NCI-H2171 treated with DMSO at 0.1 percent for 48 hours (cell line): ENCODE results near the gene TMPRSS4.
"Not testable (repeated sequence)": the region's sequence is repeated elsewhere in the genome, so short reads cannot be mapped to it uniquely, and the experiment has no call there.

Experiments used
- DNase-seq: peaks from one replicate; lab custom pipeline; 2025; lab: John Stamatoyannopoulos, UW

TMPRSS4 gene

DNA sequence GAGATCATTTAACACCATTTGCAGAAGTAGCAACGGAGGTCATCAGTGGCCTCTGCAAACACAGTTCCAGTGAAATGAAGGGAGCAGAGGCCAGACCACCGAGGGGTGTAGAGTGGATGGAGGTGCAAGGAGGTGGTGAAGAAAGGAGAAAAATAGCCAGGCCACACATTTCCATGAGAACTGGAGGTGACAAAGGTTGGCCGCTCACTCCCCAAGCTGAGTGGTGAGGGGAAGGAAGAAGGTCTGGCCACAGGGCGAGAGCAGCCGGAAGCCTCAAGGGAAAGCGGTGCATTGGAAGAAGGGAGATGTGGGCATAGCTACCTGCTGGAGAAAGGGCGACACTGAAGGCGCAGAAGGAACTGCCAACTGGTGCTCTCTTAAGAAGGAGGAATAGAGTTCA lies 20.1 kb upstream of the TMPRSS4 start:
- DNase-seq: no peak

DNA sequence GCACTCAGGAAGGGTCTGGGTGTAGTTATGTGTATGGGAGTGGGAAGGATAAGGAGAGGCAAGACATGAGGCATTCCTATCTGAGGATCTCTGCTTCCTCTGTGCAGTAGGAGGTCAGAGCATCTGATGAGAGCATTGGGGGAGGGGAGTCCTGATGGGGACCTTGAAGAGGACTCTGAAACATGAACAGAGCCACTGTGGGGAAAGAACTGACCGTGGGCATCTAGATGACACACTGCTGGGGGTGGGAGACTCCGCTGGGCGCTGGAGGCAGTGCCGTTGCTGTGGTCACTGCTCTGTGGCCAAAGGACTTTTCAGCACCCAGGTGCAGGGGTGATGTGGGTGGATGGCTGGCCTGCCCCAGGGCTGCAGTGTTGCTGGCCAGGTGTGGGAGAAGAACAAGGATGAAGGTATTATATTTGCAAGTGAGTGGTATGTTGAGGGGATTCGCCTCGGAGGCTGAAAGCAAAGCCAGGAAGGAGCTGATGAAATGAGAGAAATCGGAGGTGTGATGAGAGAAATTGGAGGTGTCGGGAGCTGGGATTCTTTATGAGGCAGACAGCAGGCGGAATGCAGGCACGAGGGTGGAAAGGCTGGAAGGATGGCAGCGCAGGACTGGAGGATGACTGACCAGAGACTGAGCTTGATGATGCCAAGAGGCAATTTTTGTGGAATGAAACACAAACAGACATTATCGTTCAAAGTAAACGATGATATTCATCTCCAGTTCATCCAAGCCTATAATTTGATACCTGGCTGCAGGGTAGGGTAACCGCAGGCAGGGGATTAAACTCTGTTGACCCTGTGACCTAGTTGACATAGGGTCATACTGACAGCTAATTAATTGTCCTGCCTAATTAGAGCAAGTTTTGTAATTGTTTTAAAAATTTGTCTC lies 19.4 kb upstream of the TMPRSS4 start:
- DNase-seq: no peak

DNA sequence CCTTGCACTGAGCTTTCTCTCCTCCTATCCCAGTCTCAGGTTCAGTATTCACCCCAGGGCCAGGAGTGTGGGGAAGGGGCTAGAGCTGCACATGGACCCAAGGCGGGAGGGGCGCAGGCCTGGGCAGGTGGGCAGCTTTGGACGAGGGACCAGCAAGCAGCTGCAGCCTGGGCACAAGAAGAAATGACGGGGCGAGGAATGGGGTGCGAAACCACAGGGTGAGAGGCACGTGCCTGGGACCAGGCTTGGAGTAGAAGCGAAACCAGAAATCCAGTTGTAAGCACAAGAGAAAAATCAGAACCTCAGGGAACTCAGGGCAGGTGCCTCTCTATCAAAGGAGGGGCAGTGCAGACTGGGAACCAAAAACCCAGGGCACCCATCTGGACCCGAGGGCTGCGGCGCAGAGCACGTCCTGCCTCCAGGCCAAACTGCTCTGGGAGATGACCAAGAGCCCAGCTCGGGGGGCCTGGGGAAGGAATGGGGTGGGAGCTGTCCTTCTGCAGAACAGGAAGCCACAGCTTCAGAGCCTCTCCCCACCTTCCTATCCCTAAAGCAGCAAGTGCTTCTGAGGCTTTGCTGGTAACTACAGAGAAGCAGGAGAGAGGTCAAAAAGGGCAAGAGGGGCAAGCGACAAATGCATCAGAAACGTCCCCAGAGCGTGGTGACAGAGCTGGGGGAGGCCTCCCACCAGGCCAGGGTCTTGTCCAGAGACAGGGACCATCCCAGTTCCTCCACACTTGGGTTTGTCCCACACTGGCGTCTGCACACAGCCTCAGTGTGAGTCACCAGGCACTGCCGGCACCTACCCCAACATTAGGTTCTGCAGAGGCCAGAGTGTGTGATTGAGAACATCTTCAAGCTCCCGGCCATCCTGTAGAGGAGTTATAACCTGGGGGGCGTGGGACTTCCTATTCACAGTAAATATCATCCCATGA lies 18.3 kb upstream of the TMPRSS4 start:
- no peak for DNase-seq

DNA sequence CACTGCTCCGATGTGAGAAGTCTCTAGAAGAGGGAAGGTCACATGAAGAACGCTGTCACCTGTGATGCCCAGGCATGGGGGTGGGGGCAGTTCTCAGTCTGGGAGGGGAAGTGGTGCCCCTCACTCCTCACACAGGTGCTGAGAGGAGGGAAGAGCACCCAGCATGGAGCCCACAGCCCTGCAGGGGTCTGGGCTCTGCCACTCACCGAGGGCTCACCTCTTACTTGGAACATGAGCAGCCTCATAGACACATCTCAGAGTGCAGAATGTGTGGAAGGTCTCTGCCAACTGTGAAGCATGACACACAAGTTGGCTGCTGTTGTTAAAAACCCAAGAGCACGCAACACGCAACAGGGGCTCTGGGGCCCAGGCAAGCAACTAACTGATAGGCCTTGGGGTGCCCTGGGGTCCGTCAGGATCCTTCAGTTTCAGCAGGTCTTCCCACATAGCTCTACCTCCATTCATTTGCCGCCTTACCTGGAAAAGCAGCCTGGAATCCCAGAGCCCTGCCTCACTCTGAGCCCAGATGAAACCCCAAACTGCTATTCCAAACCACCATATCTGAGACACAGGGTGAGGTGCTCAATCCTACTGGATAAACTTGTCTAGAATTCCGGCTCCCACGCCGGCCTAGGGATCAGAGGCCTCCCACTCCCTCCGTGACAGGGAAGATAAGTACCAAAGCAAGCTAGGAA lies 17.5 kb upstream of the TMPRSS4 start:
- no peak for DNase-seq

DNA sequence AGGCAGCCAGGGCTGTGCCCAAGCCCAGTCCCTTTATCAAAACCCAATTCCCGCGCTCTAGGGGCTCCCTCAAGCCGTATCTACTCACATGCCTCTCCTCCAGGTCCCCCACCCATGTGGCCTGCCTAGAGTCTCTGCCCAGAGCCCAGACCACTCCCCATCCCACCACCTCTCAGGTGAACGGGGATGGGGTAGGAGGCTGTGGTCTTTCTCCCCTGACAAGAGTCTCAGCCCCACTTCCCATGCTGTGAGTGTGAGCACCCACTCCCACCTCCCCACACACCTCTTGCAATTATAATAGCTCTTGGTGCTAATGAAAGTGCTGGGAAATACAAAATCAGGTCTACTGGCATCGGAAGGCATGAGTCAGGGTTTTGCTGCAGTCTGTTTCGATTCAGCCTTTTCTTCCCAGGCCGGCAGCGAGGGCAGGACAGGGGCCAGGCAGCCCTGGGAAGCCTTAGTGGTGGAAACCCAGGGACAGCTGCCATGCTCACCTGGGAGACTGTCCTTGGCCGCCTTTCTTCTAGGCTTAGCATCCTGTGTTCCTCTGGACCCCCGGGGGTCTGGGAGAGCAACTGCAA lies 16.7 kb upstream of the TMPRSS4 start:
- DNase-seq: no peak

DNA sequence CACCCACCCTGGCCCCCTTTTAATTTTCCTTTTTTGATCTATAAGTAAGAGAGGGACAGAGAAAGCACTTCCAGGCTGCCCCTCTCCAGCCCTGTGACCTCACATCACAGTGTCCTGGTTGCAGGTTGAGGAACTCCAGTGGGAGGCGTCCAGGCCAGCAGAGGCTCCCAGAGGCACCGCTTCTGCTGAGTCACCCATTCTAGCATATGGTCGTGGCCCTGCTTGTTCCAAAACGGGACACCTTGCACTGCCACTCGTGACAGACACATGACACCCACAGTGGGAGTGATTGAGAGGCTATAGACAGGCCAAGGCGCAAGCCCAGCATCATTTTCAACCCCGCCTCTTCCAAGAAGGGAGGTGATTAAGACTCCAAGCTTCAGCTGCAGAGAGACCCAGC lies 16.0 kb upstream of the TMPRSS4 start:
- no peak for DNase-seq

DNA sequence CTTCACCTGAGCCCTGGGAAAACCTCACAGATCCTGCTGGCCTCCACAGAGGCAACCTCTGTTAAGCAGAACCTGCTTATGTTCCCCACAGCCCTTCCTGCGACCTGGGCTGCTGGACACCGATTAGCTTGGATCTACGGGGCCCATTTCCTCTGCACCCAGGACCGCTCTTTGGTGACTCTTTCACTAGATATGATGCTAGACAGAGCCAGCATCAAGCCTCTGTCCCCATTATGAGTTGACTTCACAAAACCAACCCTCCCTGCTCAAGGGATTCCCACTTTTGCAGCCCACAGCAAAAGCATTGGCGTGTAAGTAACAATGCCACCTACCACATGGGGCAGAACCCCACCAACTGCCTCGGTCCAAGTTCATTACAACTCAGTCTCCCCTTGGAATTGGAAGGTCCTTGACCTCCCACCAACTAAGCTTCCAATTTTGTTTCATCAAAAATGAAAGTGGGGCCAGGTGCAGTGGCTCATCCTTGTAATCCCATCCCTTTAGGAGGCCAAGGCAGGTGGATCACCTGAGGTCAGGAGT lies 15.2 kb upstream of the TMPRSS4 start:
- DNase-seq: no peak

DNA sequence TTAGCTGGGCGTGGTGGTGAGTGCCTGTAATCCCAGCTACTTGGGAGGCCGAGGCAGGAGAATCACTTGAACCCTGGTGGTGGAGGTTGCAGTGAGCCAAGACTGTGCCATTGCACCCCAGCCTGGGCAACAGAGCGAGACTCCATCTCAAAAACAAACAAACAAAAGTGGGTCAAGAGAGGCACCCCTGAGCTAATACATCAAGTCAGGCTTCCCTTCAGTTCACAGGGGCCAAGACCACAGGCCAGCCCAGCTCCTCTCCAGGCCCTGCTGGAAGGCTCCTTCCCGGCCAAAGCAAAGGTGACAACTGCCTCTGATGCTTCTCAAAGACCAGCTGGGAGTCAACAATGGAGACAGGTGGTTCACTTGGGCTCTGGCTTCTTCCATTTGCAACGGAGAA lies 14.7 kb upstream of the TMPRSS4 start:
- DNase-seq: not testable (repeated sequence)

DNA sequence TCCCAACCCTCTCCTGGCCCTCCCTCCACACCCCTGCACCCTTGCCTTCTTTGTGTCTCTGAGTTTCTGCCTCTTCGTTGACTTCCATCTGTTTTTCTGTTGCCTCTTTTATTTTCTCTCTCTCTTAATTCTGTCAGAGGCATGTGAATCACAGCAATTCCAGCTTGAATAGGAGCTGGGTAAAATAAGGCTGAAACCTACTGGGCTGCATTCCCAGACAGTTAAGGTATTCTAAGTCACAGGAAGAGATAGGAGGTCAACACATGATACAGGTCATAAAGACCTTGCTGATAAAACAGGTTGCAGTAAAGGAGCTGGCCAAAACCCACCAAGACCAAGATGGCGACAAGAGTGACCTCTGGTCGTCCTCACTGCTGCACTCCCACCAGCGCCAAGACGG lies 14.2 kb upstream of the TMPRSS4 start:
- not testable (repeated sequence) for DNase-seq

DNA sequence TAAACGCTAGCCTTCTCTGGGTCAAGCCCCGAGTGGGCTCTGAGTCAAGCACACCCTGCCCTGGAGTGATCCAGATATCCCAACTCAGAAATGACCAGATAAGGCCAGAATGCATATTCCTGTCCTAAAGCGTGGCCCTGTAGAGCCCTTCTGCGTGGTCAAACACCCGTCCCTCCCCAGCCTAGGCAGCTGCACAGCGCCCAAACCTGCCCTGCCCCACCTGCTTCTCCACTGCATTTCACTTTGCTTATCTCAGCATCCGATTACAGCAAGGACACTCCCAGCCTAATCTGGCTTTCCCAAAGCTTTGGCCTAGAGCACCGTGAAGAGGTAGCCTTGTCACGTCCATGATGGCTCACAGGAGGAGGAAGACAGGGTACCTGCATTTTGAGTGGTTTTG lies 11.9 kb upstream of the TMPRSS4 start:
- no peak for DNase-seq

DNA sequence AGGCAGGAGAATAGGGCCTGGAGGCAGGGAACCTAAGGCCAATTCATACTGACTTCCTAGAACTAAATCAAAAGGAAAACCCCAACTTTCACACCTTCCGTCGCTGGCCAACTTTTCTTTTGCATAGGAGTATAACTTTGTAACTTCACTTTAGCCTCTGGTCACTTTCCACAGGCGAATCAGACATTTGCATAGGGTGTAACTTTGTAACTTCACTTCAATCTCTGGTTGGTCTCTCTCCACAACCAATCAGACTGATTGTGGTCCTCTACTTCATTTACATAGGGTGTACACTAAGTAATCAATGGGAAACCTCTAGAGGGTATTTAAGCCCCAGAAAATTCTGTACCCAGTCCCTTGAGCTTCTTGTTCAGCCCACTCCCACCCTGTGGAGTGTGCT lies 11.5 kb upstream of the TMPRSS4 start:
- DNase-seq: no peak

DNA sequence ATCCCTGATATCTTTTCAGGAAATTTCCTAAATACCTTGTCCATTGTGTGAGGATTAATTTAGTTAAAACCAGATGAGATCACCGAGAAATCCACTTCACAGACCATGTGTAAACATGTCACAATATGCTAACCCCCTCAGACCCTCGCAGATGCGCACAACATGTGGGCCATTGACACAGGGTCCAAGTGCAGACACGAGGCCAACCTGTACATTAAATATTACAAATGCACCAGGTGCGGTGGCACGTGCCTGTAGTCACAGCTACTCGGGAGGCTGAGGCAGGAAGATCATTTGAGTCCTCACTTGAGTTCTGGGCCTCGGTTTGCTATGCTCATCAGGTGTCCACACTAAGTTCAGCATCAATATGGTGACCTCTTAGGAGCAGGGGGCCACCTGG lies 9.9 kb upstream of the TMPRSS4 start:
- DNase-seq: no peak

DNA sequence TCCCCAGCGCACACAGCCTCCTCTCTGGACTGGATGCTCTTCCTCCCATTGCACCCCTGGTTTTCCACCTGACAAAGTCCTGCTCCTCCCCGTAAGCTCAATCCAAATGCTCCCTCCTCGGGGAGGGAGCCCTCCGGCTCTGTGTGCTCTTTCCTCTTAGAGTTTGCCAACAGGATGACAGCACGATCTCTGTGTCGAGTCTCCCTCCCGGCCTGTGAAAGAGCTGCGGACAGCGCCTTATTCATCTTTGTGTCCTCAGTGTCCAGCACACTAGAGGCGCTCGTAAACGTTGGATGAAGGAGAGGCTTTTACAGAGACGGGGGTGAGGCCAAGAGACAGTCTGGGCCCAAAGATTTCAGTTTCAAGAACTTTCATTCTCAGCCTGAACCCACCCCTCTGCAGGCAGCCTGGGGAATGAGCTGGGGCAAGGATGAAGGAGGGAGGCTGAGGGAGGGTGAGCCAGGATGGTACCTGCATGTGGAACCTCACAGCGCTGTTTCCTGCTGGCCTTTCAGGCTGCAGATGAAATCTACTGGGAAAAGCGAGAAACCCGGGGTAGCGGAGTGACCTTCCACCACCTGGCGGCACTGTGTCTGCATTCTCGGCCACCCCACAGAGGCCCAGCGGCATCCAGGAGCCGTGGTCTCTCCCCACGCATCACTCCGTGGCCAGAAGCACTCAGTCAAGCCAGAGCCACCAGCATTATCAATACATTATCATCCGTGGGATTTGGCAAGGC lies 8.5 kb upstream of the TMPRSS4 start:
- DNase-seq: no peak

DNA sequence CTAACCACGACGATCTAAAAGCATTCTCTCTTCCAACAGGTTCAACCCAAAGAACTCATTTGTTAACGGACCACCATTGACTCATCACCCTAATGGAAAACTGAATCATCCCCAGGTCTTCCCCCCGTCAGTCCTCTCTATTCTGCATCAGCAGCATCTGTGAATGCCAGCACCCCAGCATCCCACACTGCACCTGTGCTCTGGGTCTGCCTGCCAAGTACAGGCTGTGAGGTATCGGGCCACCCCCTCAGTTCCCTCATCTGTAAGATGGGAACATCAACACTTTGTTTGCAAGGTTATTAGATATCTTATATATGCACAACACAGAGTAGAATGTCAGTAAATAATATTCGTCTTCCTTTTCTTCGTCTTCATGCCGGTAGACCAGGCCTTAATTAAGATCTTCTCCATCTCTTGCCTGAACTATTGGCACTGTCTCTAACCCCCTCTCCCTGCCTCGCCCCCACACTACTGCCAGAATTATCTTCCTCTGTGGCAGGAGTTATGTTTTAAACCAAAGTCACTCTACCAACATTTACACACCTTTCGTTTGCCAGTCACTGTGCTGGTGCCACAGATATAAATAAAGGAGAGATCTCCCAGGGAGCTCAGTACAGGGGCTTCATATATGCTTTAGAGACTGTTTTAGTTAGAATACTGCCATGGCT lies 7.8 kb upstream of the TMPRSS4 start:
- no peak for DNase-seq

DNA sequence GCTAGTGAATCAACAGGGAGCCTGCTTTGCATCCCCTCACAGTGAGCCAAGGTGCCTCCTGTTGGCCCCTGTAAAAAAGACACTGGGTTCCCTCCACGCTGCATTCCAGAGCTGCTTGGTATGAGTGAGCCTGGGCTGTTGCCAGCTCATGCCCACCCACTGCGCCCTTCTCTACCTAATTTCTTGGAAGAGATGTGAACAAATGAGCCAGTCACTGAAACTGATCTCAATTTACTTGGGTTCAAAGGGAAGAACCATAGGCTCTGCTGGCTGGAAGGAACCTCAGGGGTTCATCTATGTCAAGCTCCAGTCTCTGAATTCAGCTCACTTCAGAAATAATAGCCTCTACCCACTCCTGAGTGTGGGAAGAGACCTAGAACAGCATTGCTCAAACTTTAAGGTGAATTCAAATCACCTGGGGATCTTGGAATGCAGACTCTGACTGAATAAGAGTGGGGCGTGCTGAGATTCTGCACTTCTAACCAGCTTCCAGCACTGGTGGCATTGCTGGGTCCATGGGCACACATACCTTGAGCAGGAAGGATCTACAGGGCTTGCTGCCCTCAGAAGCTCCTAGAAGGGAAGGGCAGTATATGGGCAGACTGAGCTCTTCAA lies 5.4 kb upstream of the TMPRSS4 start:
- DNase-seq: no peak

DNA sequence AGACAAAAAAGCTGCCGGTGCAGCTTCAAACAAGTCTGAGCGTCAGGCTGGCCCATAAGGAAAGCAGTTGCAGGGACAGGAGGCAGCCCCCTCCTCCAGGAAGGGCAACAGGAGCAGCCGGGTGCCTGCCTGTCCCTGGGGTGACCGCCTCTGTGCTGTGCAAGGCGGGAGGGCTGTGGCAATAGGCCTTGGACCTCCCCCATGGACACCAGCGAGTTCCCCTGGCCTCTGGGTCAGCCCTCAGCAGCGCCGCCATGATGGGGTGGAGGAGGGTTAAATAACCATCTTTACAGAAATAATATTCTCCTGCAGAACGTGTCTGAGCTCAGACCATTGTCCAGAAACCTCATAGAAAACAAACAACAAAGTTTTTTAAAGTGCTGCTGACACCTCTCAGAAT lies 3.3 kb upstream of the TMPRSS4 start:
- no peak for DNase-seq

DNA sequence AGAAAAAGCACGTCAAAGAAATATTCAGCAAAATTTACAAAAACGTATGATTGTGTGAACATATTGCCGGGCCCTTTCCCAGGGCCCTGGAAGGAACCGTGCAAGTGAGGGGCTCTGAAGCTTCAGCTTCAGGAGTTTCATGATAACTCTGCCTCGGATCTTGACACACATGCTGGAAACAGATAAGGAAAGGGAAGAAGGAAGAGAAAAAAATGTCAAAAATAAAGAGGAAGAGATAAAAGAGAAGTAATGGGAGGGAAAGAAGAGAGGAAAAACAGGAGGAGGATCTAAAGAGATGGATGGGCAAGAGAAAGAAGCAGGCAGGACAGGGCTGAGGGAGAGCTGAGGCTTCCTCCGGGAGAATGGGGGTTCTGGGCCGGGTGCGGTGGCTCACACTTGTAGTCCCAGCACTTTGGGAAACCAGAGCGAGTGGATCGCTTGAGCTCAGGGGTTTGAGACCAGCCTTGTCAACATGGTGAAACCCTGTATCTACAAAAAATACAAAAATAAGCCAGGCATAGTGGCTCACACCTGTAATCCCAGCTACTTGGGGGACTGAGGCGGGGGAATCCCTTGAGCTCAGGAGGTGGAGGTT lies 2.7 kb upstream of the TMPRSS4 start:
- no peak for DNase-seq

DNA sequence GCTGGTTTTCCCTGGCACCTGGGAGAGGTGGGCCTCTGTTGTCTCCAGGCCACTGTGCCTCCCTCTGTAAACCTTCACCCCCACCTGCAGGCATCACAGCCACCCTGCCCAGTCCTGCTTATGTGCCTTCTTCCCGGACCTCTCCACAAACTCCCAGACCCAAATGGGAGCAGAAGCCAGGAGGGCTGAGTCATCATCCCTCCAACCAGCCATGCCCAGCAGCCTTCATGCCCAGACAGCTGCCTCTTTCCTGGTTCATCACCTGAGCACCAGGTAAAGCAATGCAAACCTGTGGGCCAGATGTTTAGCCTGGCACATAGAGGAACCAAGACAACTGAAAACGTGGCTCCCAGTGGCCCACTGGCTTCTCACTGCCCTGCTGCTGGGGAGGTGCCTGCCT lies 2.1 kb upstream of the TMPRSS4 start:
- no peak for DNase-seq

DNA sequence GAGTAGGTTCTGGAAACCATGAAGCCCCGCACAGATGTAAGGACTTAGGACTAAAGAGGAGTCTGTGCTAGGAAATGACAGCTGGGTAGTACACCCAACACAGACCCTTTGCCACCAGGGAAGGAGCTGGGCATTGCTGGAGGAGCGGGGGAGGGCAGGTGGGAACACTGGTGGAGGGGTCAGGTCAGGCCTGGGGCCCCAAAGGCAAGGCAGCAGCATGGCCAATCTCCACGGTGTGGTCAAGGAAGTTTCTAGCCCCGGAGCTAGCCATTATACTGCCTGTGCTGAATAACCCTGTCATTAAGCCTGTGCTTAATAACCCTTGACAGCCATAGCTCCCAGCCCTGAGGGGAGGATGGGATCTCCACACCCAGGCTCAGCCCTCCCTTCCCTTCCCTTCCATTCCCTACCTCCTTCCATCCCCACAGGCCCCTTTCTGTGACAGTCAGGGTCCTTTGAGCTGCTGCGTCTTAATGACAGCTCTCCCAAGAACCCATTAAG lies 2.1 kb downstream of the TMPRSS4 start:
- no peak for DNase-seq
